Stimulated activated CD4-positive, alpha-beta T cell treated with anti-CD3 and anti-CD28 coated beads, TNF-alpha, amount 100 ng/mL, for 24 hours (primary cell): Measurements from ENCODE around the gene SLC35A4.
"Not testable (repeated sequence)": the region's sequence is repeated elsewhere in the genome, so short reads cannot be mapped to it uniquely, and the experiment has no call there.

Experiments used
- DNase-seq, 3 experiments: peaks; one replicate each; pipeline ENCODE4 v3.0.0-alpha.2; 2020; ENCODE audit warnings: low read depth in 3 of 3

SLC35A4 gene

GRCh38 chr5:140590861-140591260 is 26.2 kb downstream of the SLC35A4 start:
- no peak for DNase-seq

GRCh38 chr5:140591747-140592372 is 27.2 kb downstream of the SLC35A4 start:
- DNase-seq: no peak

DNA sequence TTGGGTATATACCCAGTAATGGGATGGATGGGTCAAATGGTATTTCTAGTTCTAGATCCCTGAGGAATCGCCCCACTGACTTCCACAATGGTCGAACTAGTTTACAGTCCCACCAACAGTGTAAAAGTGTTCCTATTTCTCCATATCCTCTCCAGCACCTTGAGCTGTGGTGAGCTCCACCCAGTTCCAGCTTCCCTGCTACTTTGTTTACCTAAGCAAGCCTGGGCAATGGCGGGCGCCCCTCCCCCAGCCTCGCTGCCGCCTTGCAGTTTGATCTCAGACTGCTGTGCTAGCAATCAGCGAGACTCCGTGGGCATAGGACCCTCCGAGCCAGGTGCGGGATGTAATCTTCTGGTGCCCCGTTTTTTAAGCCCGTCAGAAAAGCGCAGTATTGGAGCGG is 28.4 kb downstream of the SLC35A4 start:
- not testable (repeated sequence) for DNase-seq

DNA sequence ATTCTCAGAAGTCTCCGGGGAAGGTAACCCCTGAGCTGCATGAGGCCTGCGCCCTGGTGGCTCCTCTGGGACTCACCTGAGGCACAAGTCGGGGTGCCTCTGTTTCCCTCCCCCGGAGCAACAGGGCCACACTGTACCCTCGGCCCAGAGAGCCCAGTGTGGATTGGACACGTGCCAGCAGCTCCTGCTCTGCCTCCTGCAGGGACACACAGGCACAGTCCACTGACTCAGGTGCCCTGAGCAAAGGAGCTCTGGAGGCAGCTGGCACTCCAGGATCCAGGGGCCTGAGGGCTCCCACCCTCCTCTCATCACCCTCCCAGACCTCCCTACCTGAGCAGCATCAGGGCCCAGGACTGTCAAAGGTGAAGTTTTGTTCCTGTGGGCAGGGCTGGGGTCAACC is 29.5 kb downstream of the SLC35A4 start:
- no peak for DNase-seq

DNA sequence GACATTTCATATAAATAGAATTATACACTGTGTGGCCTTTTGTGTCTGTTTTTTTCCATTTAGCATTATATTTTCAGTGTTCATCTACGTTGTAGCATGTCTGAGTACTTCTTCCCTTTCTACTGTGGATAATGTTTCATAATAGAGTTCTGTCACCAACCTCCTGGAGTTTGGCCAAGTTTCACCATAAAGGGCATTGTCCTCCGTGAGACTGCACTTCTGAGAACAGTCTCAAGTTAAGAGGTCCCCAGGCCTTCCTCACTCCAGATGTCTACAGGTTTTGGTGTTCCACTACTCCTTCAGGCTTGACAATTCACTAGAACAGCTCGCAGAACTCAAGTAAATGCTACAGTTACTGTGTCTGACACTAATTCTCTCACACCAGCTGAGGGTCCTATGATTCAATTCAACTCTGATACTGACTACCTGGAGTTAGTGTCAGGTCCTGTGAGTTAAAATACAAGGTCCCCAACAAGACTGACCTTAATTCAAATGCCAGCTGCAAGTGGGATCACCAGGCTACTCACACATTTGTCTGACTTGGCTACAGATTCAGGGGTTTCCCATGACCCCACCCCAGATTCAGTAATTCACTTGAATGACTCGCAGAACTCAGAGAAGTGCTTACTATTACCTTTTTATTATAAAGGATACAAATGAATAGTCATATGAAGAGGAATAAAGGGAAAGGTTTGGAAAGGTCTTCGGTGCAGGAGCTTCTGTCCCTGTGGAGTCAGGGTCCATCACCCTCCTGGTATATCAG is 31.1 kb downstream of the SLC35A4 start:
- no peak for DNase-seq

- no peak for DNase-seq
Measured at GRCh38 chr5:140596321-140596741, 31.7 kb downstream of the SLC35A4 start.

DNA sequence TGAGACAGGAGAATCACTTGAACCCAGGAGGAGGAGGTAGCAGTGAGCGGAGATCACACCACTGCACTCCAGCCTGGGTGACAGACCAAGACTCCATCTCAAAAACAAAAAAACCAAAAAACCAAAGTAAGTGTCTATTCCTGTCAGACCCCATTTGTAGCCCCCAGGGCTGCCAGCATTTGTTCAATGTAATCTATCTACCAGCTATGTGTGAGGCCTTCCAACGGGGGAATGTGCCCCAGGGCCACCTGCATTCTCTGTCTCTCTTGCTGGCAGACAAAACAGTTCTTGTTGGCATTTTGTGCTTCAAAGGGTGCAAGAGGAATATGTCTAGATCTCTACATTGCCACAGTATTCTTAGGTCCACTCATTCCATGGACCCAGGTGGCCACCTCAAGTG is 34.2 kb downstream of the SLC35A4 start:
- DNase-seq: no peak

DNA sequence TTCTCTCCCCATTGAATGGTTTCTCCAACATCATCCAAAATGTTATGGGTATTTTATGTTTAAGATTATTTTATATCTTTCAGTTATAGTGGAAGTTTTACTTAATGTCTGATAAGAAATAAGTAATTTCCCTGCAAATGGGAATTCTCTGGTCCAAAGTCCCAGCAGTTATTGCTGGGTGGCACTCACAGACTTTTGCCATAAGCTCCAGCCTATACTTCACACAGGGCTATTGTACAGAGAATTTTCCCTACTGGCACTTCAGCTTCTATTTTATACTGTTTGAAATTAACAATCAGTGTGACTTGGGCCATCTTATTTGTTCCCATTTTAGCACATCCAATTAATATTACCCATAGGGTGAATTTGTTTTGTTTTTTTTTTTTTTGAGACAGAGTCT is 35.5 kb downstream of the SLC35A4 start:
- no peak for DNase-seq

DNA sequence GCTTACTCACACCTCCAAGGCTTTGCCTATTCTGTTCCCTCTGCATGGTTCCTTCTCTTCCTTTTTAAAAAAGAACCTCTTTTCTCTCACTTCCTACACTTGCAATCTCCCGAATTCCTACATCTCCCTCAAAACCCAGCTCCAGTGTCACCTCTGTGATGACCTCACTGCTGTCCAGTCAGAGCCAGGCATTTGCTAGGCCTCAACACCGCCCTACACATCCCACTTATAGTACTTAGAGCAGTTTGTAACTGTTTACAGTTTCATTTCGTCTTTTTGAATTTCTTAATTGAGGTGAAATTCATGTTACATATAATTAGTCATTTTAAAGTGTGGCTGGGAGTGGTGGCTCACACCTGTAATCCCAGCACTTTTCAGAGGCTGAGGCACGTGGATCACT is 37.5 kb downstream of the SLC35A4 start:
- DNase-seq: no peak

GRCh38 chr5:140603446-140603698 is 38.7 kb downstream of the SLC35A4 start:
- not testable (repeated sequence) for DNase-seq

DNA sequence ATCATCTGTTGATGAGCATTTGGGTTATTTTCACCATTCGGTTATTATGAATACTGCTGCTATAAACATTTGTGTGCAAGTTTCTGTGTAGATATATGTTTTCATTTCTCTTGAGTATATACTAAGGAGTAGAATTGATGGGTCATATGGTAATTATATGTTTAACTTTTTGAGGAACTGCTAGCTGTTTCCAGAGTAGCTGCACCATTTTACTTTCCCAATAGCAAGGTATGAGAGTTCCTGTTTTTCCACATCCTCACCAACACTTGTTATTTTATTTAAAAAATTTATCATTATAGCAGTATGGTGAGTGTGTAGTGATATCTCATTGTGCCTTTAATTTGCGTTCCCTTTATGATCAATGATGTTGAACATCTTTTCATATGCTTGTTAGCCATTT is 39.1 kb downstream of the SLC35A4 start:
- no peak for DNase-seq

- DNase-seq: no peak
Measured at GRCh38 chr5:140605879-140606278, 41.3 kb downstream of the SLC35A4 start.

DNA sequence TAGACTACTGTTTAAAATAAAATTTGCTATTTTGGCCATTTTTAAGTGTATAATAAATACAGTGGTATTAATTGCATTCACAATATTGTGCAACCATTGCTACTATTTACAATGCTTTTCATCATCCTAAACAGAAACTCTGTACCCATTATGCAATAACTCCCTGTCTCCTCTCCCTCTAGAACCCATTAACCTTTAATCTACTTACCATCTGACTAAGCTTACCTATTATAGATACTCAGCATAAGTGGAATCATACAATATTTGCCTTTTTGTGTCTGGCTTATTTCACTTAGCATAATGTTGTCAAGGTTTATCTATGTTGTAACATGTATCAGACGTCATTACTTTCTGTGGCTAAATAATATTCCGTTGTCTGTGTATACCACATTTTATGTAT is 42.4 kb downstream of the SLC35A4 start:
- no peak for DNase-seq

DNA sequence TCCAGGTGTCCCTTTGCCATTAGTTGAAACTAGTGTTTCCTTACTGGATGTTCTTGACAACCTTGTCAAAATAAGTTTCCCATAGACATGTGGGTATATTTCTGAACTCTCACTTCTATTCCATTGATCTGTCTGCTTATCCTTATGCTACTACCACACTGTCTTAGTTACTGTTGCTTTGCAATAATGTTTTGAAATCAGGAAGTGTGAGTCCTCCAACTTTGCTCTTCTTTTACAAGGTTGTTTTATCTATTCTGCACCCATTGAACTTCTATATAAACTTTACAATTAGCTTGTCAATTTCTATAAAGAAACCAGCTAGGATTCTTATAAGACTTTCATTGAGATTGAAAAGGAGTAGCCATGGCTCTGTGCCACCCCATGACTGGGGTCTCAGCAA is 44.1 kb downstream of the SLC35A4 start:
- no peak for DNase-seq

DNA sequence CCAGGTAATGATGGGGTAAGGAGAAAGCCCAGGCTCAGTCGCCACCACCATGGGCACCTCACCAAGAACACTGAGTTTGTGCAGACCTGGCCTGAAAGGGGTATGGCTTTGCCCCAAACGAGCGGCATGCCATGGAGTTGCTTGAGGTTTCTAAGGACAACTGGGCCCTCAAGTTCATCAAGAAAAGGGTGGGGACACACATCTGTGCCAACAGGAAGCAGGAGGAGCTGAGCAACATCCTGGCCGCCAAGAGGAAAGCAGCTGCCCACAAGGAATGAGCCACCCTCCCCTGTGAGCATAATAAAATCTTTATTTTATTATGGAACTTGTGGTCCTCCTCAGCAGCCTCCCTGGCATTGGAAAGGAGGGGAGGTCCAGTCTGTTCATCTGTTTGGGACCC is 44.5 kb downstream of the SLC35A4 start:
- DNase-seq: no peak

GRCh38 chr5:140611020-140611521 is 46.4 kb downstream of the SLC35A4 start:
- no peak for DNase-seq
